ENCODE data around the gene COX4I2.

GRCh38 chr20:31670371-31671228 lies 32.9 kb downstream of the COX4I2 start:
- TF ChIP-seq CTCF (conservative IDR thresholded peaks at IDR 0.05; ENCODE audit: low read length) (no peak), EZH2phosphoT487 (IDR thresholded peaks at IDR 0.05; ENCODE audit: borderline replicate concordance, low read depth, low read length) (no peak)

Measured in OCI-LY7 (cell line).